B cell (primary cell): ENCODE results near the gene ZNF649.

Experiments
- EZH2 ChIP-seq: IDR thresholded peaks from 2 replicates; pipeline ENCODE4 v1.6.1; 2012; ENCODE audit warnings: borderline replicate concordance, low read depth, mild to moderate bottlenecking, moderate library complexity, low read length; ENCODE audit not compliant: insufficient read depth, poor library complexity, severe bottlenecking
- TF ChIP-seq, protein P1 (sequence below): fragments of 200-600 bp; IDR thresholded peaks from one replicate; pipeline ENCODE4 v1.8.0; 2022; ENCODE audit warnings: antibody characterized with exemption, mild to moderate bottlenecking

DNA sequence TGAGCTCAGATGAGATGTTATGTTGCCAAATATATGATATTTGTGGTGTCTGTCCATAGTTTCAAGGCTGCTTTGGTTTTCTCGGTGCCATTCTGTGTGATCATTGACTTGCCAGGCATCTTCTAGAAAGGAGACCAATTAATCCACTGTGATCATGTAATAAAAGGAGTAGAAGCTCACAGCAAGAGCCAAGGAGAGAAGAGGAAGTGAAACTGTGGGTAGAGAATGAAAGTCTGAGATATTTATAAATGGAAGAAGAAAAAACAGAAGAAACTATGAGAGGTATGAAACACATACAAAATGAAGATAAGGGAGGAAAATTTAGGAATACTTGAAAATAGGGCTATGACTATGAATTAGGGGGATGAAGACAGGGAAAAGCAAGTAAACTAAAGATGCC lies 11.3 kb upstream of the ZNF649 start:
- TF ChIP-seq, protein P1, sequence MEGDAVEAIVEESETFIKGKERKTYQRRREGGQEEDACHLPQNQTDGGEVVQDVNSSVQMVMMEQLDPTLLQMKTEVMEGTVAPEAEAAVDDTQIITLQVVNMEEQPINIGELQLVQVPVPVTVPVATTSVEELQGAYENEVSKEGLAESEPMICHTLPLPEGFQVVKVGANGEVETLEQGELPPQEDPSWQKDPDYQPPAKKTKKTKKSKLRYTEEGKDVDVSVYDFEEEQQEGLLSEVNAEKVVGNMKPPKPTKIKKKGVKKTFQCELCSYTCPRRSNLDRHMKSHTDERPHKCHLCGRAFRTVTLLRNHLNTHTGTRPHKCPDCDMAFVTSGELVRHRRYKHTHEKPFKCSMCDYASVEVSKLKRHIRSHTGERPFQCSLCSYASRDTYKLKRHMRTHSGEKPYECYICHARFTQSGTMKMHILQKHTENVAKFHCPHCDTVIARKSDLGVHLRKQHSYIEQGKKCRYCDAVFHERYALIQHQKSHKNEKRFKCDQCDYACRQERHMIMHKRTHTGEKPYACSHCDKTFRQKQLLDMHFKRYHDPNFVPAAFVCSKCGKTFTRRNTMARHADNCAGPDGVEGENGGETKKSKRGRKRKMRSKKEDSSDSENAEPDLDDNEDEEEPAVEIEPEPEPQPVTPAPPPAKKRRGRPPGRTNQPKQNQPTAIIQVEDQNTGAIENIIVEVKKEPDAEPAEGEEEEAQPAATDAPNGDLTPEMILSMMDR: no peak
- TF ChIP-seq EZH2: no peak
